Breast epithelium (tissue), 4 donors: Measurements from ENCODE around the gene CYSTM1. TPM values are rescaled to one million over a fixed set of nuclear protein-coding genes. Genes with fewer than 3 reads are reported as not detected.

ENCODE experiments used
- DNase-seq, 2 donors: peaks; one replicate each; pipeline ENCODE4 v3.0.0-alpha.2; 2019; ENCODE audit warnings: low spot score in 2 of 2
- H3K27ac ChIP-seq, 2 donors: fragments of 200-600 bp; sonication (generic) in 1 of 2; one replicate each; pipeline ENCODE4 v1.5.1; 2016 to 2019; ENCODE audit warnings: mild to moderate bottlenecking in 1 of 2
- H3K27me3 ChIP-seq, 2 donors: fragments of 200-600 bp; sonication (generic) in 1 of 2; one replicate each; pipeline versions ENCODE4 v1.5.1 to v1.6.0; 2017 to 2019; ENCODE audit warnings: control low read depth in 1 of 2, mild to moderate bottlenecking in 1 of 2
- H3K36me3 ChIP-seq: fragments of 200-600 bp; one replicate; pipeline ENCODE4 v1.5.1; 2019
- H3K4me1 ChIP-seq, 2 donors: fragments of 200-600 bp; sonication (generic); one replicate each; pipeline ENCODE4 v1.5.1; 2016 to 2019; ENCODE audit warnings: control low read depth in 1 of 2
- H3K4me3 ChIP-seq, 3 donors: fragments of 200-600 bp; sonication (generic); 1 replicate in 2 of 3; 2 replicates in 1 of 3; pipeline ENCODE4 v1.5.1; 2016 to 2019; ENCODE audit warnings: mild to moderate bottlenecking in 3 of 3, moderate library complexity in 2 of 3
- H3K9me3 ChIP-seq, 2 donors: fragments of 200-600 bp; sonication (generic) in 1 of 2; one replicate each; pipeline ENCODE4 v1.5.1; 2016 to 2019; ENCODE audit warnings: control low read depth in 1 of 2
- CTCF ChIP-seq, 3 donors: fragments of 450-650 bp; IDR thresholded peaks; one replicate each; pipeline ENCODE4 v1.5.1; 2016 to 2017; ENCODE audit warnings: antibody characterized with exemption in 3 of 3, mild to moderate bottlenecking in 3 of 3, moderate library complexity in 3 of 3
- POLR2A ChIP-seq: fragments of 450-650 bp; IDR thresholded peaks from one replicate; pipeline ENCODE4 v1.6.1; 2016; ENCODE audit warnings: antibody characterized with exemption, mild to moderate bottlenecking, moderate library complexity
- POLR2AphosphoS5 ChIP-seq, 3 donors: sonication (generic); formaldehyde crosslinking; IDR thresholded peaks; one replicate each; pipeline ENCODE4 v1.6.1; 2017; ENCODE audit warnings: antibody characterized with exemption in 3 of 3
- intact Hi-C: fragments of 100-400 bp; cut with DNase I; formaldehyde crosslinking; loops from one replicate; pipeline ENCODE4 v1.15.1; 2023; ENCODE audit warnings: low total_unique reads
- total RNA-seq, 3 donors: library from RNA; depleted of rRNA; stranded (reverse); fragments of >200 nt; gene quantifications; one replicate each; pipeline ENCODE4 v1.1.0, GENCODE V29; 2016

The CYSTM1 gene
- total RNA-seq, 3 donors from 2014 or later: 56.5 to 108 (median 76.0) TPM

DNA sequence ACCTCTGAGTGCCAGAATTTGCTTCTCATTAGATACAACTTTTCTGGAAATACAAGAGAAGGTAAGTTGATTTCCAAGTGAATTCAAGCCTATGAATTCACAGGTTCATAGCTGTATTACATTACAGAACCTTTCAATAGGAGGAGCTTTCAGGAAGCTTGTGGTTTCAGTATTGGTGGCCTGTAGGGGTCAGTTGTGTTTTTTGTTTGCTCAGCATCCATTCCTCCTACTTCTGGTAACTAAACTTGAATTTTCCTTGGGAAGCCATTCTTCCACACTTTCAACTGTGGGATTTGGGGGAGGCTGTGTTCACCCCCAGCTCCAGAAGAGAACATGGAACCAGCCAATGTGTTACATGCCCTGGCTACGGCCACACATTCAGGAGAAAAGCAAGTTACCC lies 5.6 kb upstream of the CYSTM1 start:
- no peaks in the 10 kb centered on the region for H3K4me1 ChIP-seq
- no peaks in the 10 kb centered on the region for H3K9me3 ChIP-seq
- intact Hi-C loops: no loop called here
- DNase-seq: no peak
- no peak overlapping the region for H3K27ac ChIP-seq
- no peaks in the 10 kb centered on the region for H3K27me3 ChIP-seq
- TF ChIP-seq CTCF (IDR thresholded peaks at IDR 0.05) (no peak), POLR2AphosphoS5 (IDR thresholded peaks at IDR 0.05) (no peak), POLR2A (no peak)
- H3K4me3 ChIP-seq: no peak overlapping the region
- H3K36me3 ChIP-seq: no peaks in the 10 kb centered on the region

GRCh38 chr5:140172483-140172882 lies 2.5 kb upstream of the CYSTM1 start:
- Histone ChIP-seq H3K9me3 (no peaks in the 10 kb centered on the region), H3K36me3 (no peaks in the 10 kb centered on the region), H3K4me3 (no peak overlapping the region), H3K27me3 (no peaks in the 10 kb centered on the region), H3K27ac (no peak overlapping the region), H3K4me1 (no peaks in the 10 kb centered on the region)
- intact Hi-C loops: no loop called here
- no peak for DNase-seq
- TF ChIP-seq POLR2A (no peak), CTCF (IDR thresholded peaks at IDR 0.05) (no peak), POLR2AphosphoS5 (IDR thresholded peaks at IDR 0.05) (no peak)

DNA sequence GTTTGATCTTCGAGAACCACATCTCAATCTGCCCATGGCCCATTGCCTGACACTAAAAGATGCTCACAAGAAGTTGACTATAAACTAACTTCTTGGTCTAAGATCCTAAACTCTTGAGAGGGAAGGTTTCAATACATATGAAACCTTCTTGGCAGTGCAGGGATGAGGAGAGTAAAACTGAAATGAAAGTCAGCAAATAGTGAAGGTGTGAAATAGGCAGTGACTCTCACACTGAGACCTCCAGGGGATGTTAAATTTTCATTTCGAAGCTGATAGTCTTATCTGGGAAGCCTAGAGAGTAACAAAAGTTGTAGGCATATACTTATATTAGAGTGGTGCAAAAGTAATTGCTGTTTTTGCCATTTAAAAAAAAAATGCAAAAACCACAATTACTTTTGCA lies 974 bp upstream of the CYSTM1 start:
- Histone ChIP-seq H3K9me3 (no peaks in the 10 kb centered on the region), H3K27me3 (no peaks in the 10 kb centered on the region), H3K4me3 (no peak overlapping the region), H3K4me1 (no peaks in the 10 kb centered on the region), H3K36me3 (no peaks in the 10 kb centered on the region), H3K27ac (peak overlapping the region in 1 of 2 donors; percentile 100)
- intact Hi-C loops: no loop called here
- no peak for DNase-seq
- TF ChIP-seq POLR2AphosphoS5 (IDR thresholded peaks at IDR 0.05) (no peak), CTCF (IDR thresholded peaks at IDR 0.05) (no peak), POLR2A (no peak)

- Histone ChIP-seq H3K4me1 (no peaks in the 10 kb centered on the region), H3K36me3 (no peaks in the 10 kb centered on the region), H3K27me3 (no peaks in the 10 kb centered on the region), H3K4me3 (peak overlapping the region; percentile 84 to 99 (median 95)), H3K9me3 (no peaks in the 10 kb centered on the region), H3K27ac (peak overlapping the region; percentile 98 to 100)
- peak; percentile 70 to 74 for DNase-seq
- no peak for TF ChIP-seq POLR2A
- TF ChIP-seq POLR2AphosphoS5 (IDR thresholded peaks at IDR 0.05): peak in 2 of 3 donors; percentile 16 to 24
- intact Hi-C loops: no loop called here
Measured at GRCh38 chr5:140175367-140176030, 511 bp downstream of the CYSTM1 start.

- TF ChIP-seq CTCF (IDR thresholded peaks at IDR 0.05) (no peak), POLR2AphosphoS5 (IDR thresholded peaks at IDR 0.05) (no peak), POLR2A (no peak)
- DNase-seq: no peak
- intact Hi-C loops: no loop called here
Measured at GRCh38 chr5:140176031-140176387, 1.0 kb downstream of the CYSTM1 start.

More at GRCh38 chr5:140176031-140176387, 1.0 kb downstream of the CYSTM1 start:
- Histone ChIP-seq H3K4me3 (peak overlapping the region; percentile 84 to 99 (median 95)), H3K36me3 (no peaks in the 10 kb centered on the region), H3K9me3 (no peaks in the 10 kb centered on the region), H3K27me3 (no peaks in the 10 kb centered on the region), H3K4me1 (no peaks in the 10 kb centered on the region), H3K27ac (peak overlapping the region; percentile 98 to 100)
